HepG2 (cell line): Measurements from ENCODE around the gene TTLL12. TPM values are rescaled to one million over a fixed set of nuclear protein-coding genes. Genes with fewer than 3 reads are reported as not detected.

Source experiments
- FOXP4 ChIP-seq: sonication (generic); formaldehyde crosslinking; IDR thresholded peaks from 2 replicates; pipeline ENCODE4 v1.4.0; 2020; ENCODE audit warnings: missing genetic modification reagents
- GPN1 ChIP-seq: sonication (generic); formaldehyde crosslinking; IDR thresholded peaks from 2 replicates; pipeline ENCODE4 v1.5.1; 2020; ENCODE audit warnings: missing genetic modification reagents, borderline replicate concordance
- HBP1 ChIP-seq: IDR thresholded peaks from 2 replicates; pipeline ENCODE4 v1.6.1; 2016; ENCODE audit warnings: low read depth, control low read depth
- LCORL ChIP-seq, 2 experiments: fragments of 450-650 bp in 1 of 2; sonication (generic) in 1 of 2; formaldehyde crosslinking in 1 of 2; IDR thresholded peaks; 2 replicates each; pipeline versions ENCODE4 v1.5.0 to v1.6.1; 2017 to 2020; ENCODE audit warnings: antibody characterized with exemption in 1 of 2, missing genetic modification reagents in 1 of 2
- MAFG ChIP-seq: sonication (generic); formaldehyde crosslinking; IDR thresholded peaks from 2 replicates; pipeline ENCODE4 v1.5.1; 2020; ENCODE audit warnings: mild to moderate bottlenecking, missing genetic modification reagents
- NFYB ChIP-seq: sonication (generic); formaldehyde crosslinking; IDR thresholded peaks from 2 replicates; pipeline ENCODE4 v1.4.0; 2020; ENCODE audit warnings: missing genetic modification reagents
- SPEN ChIP-seq: sonication (generic); formaldehyde crosslinking; IDR thresholded peaks from 2 replicates; pipeline ENCODE4 v1.5.1; 2020; ENCODE audit warnings: low read depth, mild to moderate bottlenecking, missing genetic modification reagents
- TAF1 ChIP-seq: sonication (generic); formaldehyde crosslinking; IDR thresholded peaks from 2 replicates; pipeline ENCODE4 v1.4.0; 2020; ENCODE audit warnings: missing genetic modification reagents
- TEF ChIP-seq: sonication (generic); formaldehyde crosslinking; IDR thresholded peaks from 2 replicates; pipeline ENCODE4 v1.5.0; 2020; ENCODE audit warnings: missing genetic modification reagents
- THAP11 ChIP-seq: IDR thresholded peaks from 2 replicates; pipeline ENCODE4 v1.6.1; 2016; ENCODE audit warnings: missing biosample characterization, missing genetic modification reagents
- TIGD3 ChIP-seq: sonication (generic); formaldehyde crosslinking; IDR thresholded peaks from 2 replicates; pipeline ENCODE4 v1.5.1; 2020; ENCODE audit warnings: mild to moderate bottlenecking, missing genetic modification reagents, borderline replicate concordance
- ZBED4 ChIP-seq: sonication (generic); formaldehyde crosslinking; IDR thresholded peaks from 2 replicates; pipeline ENCODE4 v1.4.0; 2020; ENCODE audit warnings: missing genetic modification reagents, borderline replicate concordance
- ZFY ChIP-seq: sonication (generic); formaldehyde crosslinking; IDR thresholded peaks from 2 replicates; pipeline ENCODE4 v1.4.0; 2020; ENCODE audit warnings: missing genetic modification reagents
- ZNF274 ChIP-seq: sonication (generic); formaldehyde crosslinking; IDR thresholded peaks from 2 replicates; pipeline ENCODE4 v1.5.1; 2020; ENCODE audit warnings: mild to moderate bottlenecking, missing genetic modification reagents
- ZNF703 ChIP-seq: sonication (generic); formaldehyde crosslinking; IDR thresholded peaks from 2 replicates; pipeline ENCODE4 v1.5.1; 2020; ENCODE audit warnings: missing genetic modification reagents, mild to moderate bottlenecking, moderate library complexity, borderline replicate concordance
- ZNF782 ChIP-seq: sonication (generic); formaldehyde crosslinking; IDR thresholded peaks from 2 replicates; pipeline ENCODE4 v1.4.0; 2020; ENCODE audit warnings: missing genetic modification reagents, mild to moderate bottlenecking, borderline replicate concordance
- ZSCAN12 ChIP-seq: sonication (generic); formaldehyde crosslinking; IDR thresholded peaks from 2 replicates; pipeline ENCODE4 v1.9.0; 2021; ENCODE audit warnings: mild to moderate bottlenecking, missing genetic modification reagents
- polyA plus RNA-seq, 8 experiments: library from polyadenylated mRNA; depleted of rRNA in 3 of 8; stranded (reverse) in 7 of 8; unstranded in 1 of 8; fragments of >200 nt; fragmentation: Illumina TruSeq in 4 of 8; extraction: Trizol in 4 of 8; gene quantifications; 2 replicates each; pipeline versions ENCODE4 v1.2.1 to v1.2.3, GENCODE V29; 2011 to 2016; ENCODE audit warnings: low read depth in 4 of 8, missing spikeins in 1 of 8, mixed read lengths in 1 of 8; ENCODE audit not compliant: insufficient read depth in 1 of 8
- total RNA-seq, 5 experiments: library from RNA; depleted of rRNA; stranded (reverse); fragments of >200 nt; fragmentation: Illumina TruSeq; extraction: Trizol; gene quantifications; 2 replicates each; pipeline ENCODE4 v1.2.3, GENCODE V29; 2016; ENCODE audit warnings: low read depth in 1 of 5

TTLL12 gene
- total and polyA plus RNA-seq, 2 of the 13 experiments (the other 11 are each of a cell fraction or from before 2014, with no cell fraction given): 11.9 to 38.1 TPM

- no peak for TF ChIP-seq ZNF703
- TF ChIP-seq GPN1: no peak
- no peak for TF ChIP-seq ZNF782 (CRISPR knock-in tag)
- no peak for TF ChIP-seq HBP1 (CRISPR knock-in tag)
- no peak for TF ChIP-seq TEF
- TF ChIP-seq ZBED4 (CRISPR knock-in tag): peak; percentile 89
- 0 out of 2 replicates have a peak, but pooled peaks have one; percentile 64 for TF ChIP-seq ZSCAN12 (CRISPR knock-in tag)
- TF ChIP-seq NFYB (CRISPR knock-in tag): peak; percentile 53
- peak; percentile 73 for TF ChIP-seq FOXP4 (CRISPR knock-in tag)
- TF ChIP-seq ZFY (CRISPR knock-in tag): peak; percentile 85
- no peak for TF ChIP-seq TIGD3 (CRISPR knock-in tag)
- TF ChIP-seq LCORL (IDR thresholded peaks at IDR 0.05): no peak
- peak; percentile 31; the same call in 1 of the 2 replicates for TF ChIP-seq LCORL (CRISPR knock-in tag; IDR thresholded peaks at IDR 0.05)
- peak; percentile 55; the same call in 1 of the 2 replicates for TF ChIP-seq ZNF274 (CRISPR knock-in tag)
- TF ChIP-seq SPEN: peak; percentile 92
- TF ChIP-seq THAP11: peak; percentile 91
- no peak for TF ChIP-seq MAFG (CRISPR knock-in tag)
- peak; percentile 75; the same call in 1 of the 2 replicates for TF ChIP-seq TAF1 (CRISPR knock-in tag)
Measured at GRCh38 chr22:43187171-43188099, 501 bp upstream of the TTLL12 start (continued).
